ENCODE data around the gene VSIG10. TPM values are rescaled to one million over a fixed set of nuclear protein-coding genes. Genes with fewer than 3 reads are reported as not detected.

The VSIG10 gene
- total and polyA plus RNA-seq, 2 of the 13 experiments (the other 11 are each of a cell fraction or from before 2014, with no cell fraction given): 25.6 to 42.5 TPM

GRCh38 chr12:118016424-118017264, 87.2 kb downstream of the VSIG10 start, which contains the start of gene RFC5 (continued):
- no peak for TF ChIP-seq CREBL2 (CRISPR knock-in tag; IDR thresholded peaks at IDR 0.05; ENCODE audit: borderline replicate concordance)
- TF ChIP-seq ZNF687 (CRISPR knock-in tag; IDR thresholded peaks at IDR 0.05): peak; percentile 96
- no peak for TF ChIP-seq SNAPC2 (CRISPR knock-in tag; IDR thresholded peaks at IDR 0.05)
- no peak for TF ChIP-seq ZBTB46 (CRISPR knock-in tag; IDR thresholded peaks at IDR 0.05; ENCODE audit: borderline replicate concordance)
- no peak for TF ChIP-seq TAF15 (IDR thresholded peaks at IDR 0.05; ENCODE audit: low read depth, low read length, poor library complexity, severe bottlenecking)
- no peak for TF ChIP-seq TERF1 (CRISPR knock-in tag; IDR thresholded peaks at IDR 0.05)
- peak; percentile 86; the same call in 1 of the 2 replicates for TF ChIP-seq ZFP91 (CRISPR knock-in tag; IDR thresholded peaks at IDR 0.05; ENCODE audit: borderline replicate concordance)
- TF ChIP-seq FOSL2 (CRISPR knock-in tag; IDR thresholded peaks at IDR 0.05): peak; percentile 32; the same call in 1 of the 2 replicates
- no peak for TF ChIP-seq ZNF703 (CRISPR knock-in tag; IDR thresholded peaks at IDR 0.05; ENCODE audit: borderline replicate concordance)
- no peak for TF ChIP-seq UBTF (CRISPR knock-in tag; IDR thresholded peaks at IDR 0.05)
- TF ChIP-seq TAF1 (CRISPR knock-in tag; IDR thresholded peaks at IDR 0.05): peak; percentile 84
- TF ChIP-seq XBP1 (CRISPR knock-in tag; IDR thresholded peaks at IDR 0.05): no peak
- TF ChIP-seq ZNF761 (CRISPR knock-in tag; conservative IDR thresholded peaks at IDR 0.05): no peak
- TF ChIP-seq REXO4 (CRISPR knock-in tag; IDR thresholded peaks at IDR 0.05; ENCODE audit: borderline replicate concordance): no peak
- TF ChIP-seq PTBP1 (IDR thresholded peaks at IDR 0.05; ENCODE audit: low read depth, low read length, poor library complexity, severe bottlenecking): no peak
- TF ChIP-seq ZNF558 (CRISPR knock-in tag; IDR thresholded peaks at IDR 0.05; ENCODE audit: borderline replicate concordance): no peak
